BJ (cell line): ENCODE data around the gene SOWAHA. TPM values are rescaled to one million over a fixed set of nuclear protein-coding genes. Genes with fewer than 3 reads are reported as not detected.

Experiments used
- CTCF ChIA-PET: fragments of 350-600 bp; formaldehyde crosslinking; extraction: SDS; loops from one replicate; lab custom pipeline; 2021; ENCODE audit warnings: antibody characterized with exemption, inconsistent platforms; lab: Yijun Ruan, JAX
- POLR2A ChIA-PET: fragments of 300-600 bp; sonication (Branson Sonifier 250); formaldehyde crosslinking; extraction: SDS; loops from one replicate; lab custom pipeline; 2021; ENCODE audit warnings: antibody characterized with exemption; lab: Charles Lee
- DNase-seq: peaks from one replicate; pipeline ENCODE4 v3.0.0-alpha.2; 2011; ENCODE audit warnings: low read depth
- H3K27me3 ChIP-seq: 2 replicates; pipeline ENCODE4 v1.6.0; 2011; ENCODE audit warnings: low read length; ENCODE audit not compliant: control insufficient read depth, insufficient read depth
- H3K36me3 ChIP-seq: 2 replicates; pipeline ENCODE4 v1.5.1; 2011; ENCODE audit warnings: low read length; ENCODE audit not compliant: control insufficient read depth, insufficient read depth
- H3K4me3 ChIP-seq: 2 replicates; pipeline ENCODE4 v1.5.1; 2011; ENCODE audit warnings: low read depth, mild to moderate bottlenecking, control low read depth, low read length
- polyA plus RNA-seq: library from polyadenylated mRNA; depleted of rRNA; stranded (reverse); fragments of >200 nt; gene quantifications from 2 replicates; pipeline ENCODE4 v1.2.3, GENCODE V29; 2011
- TF ChIP-seq, protein P1 (sequence below): IDR thresholded peaks from 2 replicates; pipeline ENCODE4 v1.5.1; 2011; ENCODE audit warnings: low read depth, mild to moderate bottlenecking, control low read depth, inconsistent platforms, low read length, moderate library complexity; ENCODE audit not compliant: insufficient read depth

The SOWAHA gene
- polyA plus RNA-seq, 1 experiment, result not detected

DNA sequence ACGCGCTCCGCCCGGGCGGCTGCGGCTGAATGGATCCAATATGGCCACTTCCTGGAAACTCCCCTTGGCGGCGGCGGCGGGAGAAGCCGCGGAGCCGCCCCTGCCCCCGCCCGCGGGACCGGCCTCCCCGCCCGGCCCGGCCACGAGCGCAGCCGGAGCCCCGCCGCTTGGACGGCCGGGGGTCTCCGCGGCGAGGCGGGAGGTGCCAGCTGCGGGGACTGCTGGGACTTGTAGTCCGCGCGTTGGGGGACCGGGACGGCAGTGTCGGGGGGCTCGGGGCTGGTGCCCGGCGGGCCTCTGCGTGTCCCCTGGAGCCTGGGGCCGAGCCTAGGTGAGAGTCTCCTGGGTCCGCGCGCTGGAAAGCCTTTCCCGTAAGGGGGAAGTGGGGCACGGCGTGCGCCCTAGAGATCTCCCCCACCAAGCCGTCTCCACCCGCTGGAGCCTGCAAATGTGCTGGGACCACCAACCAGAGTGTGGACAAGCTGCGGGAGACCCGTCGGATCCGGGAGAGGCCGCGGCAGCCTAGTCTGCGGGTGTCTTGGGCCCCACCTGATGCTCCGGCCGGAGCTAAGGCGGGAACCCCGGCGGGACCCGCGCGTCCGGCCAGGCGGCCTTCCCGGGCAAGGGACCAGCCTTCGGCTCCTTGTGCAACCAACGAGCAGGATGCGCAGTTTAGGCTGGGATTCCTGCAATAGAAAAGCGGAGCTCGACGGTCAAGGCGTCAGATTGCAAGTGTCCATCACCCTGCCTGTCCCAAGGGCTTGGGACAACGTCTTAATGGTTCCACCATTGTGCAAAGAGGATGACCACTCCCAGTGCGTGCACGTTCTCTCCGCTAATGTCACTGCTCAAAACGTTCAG is 35.7 kb upstream of the SOWAHA start, which contains the start of gene SEPTIN8:
Gene SEPTIN8 (minus strand): TSS at position 31 of the 861 bp plus-strand sequence. CDS start 102 bp downstream, outside the sequence.
- TF ChIP-seq, protein P1, sequence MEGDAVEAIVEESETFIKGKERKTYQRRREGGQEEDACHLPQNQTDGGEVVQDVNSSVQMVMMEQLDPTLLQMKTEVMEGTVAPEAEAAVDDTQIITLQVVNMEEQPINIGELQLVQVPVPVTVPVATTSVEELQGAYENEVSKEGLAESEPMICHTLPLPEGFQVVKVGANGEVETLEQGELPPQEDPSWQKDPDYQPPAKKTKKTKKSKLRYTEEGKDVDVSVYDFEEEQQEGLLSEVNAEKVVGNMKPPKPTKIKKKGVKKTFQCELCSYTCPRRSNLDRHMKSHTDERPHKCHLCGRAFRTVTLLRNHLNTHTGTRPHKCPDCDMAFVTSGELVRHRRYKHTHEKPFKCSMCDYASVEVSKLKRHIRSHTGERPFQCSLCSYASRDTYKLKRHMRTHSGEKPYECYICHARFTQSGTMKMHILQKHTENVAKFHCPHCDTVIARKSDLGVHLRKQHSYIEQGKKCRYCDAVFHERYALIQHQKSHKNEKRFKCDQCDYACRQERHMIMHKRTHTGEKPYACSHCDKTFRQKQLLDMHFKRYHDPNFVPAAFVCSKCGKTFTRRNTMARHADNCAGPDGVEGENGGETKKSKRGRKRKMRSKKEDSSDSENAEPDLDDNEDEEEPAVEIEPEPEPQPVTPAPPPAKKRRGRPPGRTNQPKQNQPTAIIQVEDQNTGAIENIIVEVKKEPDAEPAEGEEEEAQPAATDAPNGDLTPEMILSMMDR, result no peak
- POLR2A ChIA-PET, result no interaction called here
- H3K4me3 ChIP-seq, result peak within 1 kb of the TSS; percentile 74
- no peak for DNase-seq
- CTCF ChIA-PET, result interaction anchor here (0.6 to 2.0 kb wide), 4 partner anchors 23 to 116 kb away, joined by 3 to 5 read pairs (median 4); no protein-coding TSS in a partner anchor
- H3K36me3 ChIP-seq, result no peaks in the 10 kb centered on the region
- H3K27me3 ChIP-seq, result no peaks in the 10 kb centered on the region

DNA sequence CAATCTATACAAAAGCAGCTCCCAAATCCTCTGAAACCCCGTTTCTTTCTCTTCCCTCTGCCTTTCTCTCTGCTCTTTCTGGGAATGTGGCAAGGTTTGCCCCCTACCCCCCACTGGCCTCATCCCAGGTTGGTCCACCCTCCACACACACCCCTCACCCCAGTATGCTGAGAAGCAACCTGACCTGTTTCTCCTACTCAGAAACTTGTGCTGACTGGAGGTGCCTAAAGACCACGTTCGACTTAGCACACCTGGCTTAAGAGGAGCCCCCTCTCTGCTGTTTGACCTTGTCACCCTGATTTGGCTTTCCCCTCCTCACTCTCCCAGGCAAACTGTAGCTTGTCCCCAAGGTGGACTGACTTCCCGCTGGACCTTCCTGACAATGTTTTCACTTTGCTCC is 35.0 kb upstream of the SOWAHA start:
- ChIA-PET CTCF (interaction anchor here (0.6 to 1.0 kb wide), 4 partner anchors 21 to 117 kb away, joined by 3 to 4 read pairs (median 4); no protein-coding TSS in a partner anchor), POLR2A (no interaction called here)
- TF ChIP-seq, protein P1, result no peak
- no peaks in the 10 kb centered on the region for H3K27me3 ChIP-seq
- no peak for DNase-seq
- no peaks in the 10 kb centered on the region for H3K36me3 ChIP-seq
- peak overlapping the region; percentile 74; the same call in 1 of the 2 replicates for H3K4me3 ChIP-seq

DNA sequence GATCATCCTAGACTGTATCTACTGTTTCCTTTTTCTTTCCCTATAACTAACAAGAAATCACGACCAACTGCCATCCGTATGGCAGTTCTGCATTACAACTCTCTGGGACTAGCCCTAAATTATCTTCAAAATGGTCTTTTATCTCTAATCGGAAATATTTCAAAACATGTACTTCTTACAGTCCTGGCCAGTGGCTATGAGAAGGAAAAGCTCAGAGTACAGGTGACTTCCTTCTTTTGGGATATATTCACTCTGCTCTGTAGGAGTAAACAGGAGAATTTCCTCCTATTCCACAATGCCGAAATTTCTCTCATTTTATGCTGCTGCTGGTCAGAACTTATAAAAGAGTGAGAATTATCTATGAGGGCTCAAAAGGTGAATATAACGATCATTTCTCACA is 34.2 kb upstream of the SOWAHA start:
- H3K4me3 ChIP-seq, result no peak overlapping the region
- CTCF ChIA-PET, result interaction anchor here (0.7 to 1.0 kb wide), 2 partner anchors 11 to 22 kb away, joined by 3 read pairs; no protein-coding TSS in a partner anchor
- TF ChIP-seq, protein P1, result no peak
- POLR2A ChIA-PET, result no interaction called here
- H3K36me3 ChIP-seq, result no peaks in the 10 kb centered on the region
- DNase-seq, result no peak
- no peaks in the 10 kb centered on the region for H3K27me3 ChIP-seq

DNA sequence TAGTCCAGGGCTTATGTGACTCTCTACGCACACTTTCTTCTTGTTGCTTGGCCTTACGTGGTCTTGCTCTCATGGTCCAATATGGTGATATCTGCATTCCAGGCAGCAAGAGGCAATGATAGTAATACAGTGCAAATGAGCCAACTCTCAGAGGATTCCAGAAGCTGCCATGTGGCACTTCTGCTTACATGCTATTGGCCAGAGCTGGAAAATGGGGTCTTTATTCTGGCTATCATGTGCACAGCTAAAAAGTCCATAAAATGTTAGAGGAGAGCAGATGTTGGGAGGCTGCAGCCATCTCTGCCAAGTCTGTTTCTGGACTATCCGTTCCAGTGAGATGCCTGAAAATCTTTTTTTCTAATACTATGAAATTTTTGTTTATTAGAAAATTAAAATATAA is 33.1 kb upstream of the SOWAHA start:
- DNase-seq, result no peak
- ChIA-PET CTCF (no interaction called here), POLR2A (no interaction called here)
- Histone ChIP-seq H3K36me3 (no peaks in the 10 kb centered on the region), H3K4me3 (no peak overlapping the region), H3K27me3 (no peaks in the 10 kb centered on the region)
- TF ChIP-seq, protein P1, result no peak

DNA sequence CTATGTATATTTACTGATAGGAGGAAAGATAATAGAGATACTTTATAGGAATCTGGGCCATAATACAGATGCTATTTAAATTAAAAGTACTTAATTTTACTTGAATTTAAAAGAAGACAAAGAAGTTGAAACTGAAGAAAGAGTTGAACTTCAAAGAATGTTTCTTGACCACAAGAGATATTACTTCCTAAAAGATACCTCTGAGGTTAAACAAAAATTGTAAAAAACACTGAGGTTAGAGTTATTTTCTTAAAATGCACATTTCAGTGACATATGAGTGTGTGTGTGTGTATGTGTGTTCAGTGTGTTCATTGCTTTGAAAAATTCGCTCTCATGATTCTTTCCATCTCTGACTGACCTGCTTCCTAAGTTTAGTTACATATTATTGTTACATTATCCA is 32.5 kb upstream of the SOWAHA start:
- DNase-seq, result no peak
- CTCF ChIA-PET, result interaction anchor here (2.2 kb wide), 1 partner anchor 22 kb away, joined by 5 read pairs; no protein-coding TSS in a partner anchor
- Histone ChIP-seq H3K36me3 (no peaks in the 10 kb centered on the region), H3K27me3 (no peaks in the 10 kb centered on the region), H3K4me3 (no peak overlapping the region)
- POLR2A ChIA-PET, result no interaction called here
- TF ChIP-seq, protein P1, result no peak
